Measurements from ENCODE around the gene ADAMTS6.

Gene ADAMTS6

DNA sequence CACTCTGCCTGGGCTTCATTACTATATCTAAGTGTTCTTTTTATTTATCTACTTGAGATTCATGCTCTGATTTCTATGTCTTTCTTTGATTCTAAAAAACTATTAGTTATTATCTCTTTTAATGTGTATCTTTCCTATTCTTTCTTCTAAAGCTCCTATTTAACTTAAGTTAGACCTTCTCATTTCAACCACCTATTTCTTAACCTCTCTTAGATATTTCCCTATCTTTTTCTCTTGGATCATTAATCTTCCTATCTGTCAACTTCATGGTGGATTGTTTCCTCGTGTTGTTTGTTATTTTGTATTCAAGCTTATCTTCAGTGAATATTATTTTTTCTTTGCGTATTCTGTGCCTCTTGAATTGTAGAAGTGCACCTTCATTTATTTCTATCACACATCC lies 202.1 kb downstream of the ADAMTS6 start:
- no peak for DNase-seq (ENCODE audit: low spot score)

- no peak for DNase-seq (ENCODE audit: low spot score)
Measured at GRCh38 chr5:65276178-65276890, 205.4 kb downstream of the ADAMTS6 start.

DNA sequence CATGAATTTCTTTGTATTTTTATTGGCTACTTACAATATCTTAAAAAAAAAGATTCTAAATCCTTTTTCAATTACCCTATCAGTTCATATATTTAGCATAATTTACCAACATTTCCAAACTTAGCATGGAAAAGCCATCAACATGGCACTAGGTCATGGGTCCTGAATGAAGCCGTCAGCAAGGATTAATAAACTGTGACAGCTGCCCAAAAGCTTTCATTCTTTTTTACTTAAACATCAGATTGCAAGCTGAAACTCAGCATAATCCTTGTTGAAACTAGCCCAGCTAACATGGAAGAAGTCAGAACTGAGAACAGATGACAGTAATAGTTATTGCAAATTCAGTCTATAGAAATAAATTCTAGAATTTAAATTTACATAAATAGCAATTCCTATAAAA lies 209.8 kb downstream of the ADAMTS6 start:
- no peak for DNase-seq (ENCODE audit: low spot score)

DNA sequence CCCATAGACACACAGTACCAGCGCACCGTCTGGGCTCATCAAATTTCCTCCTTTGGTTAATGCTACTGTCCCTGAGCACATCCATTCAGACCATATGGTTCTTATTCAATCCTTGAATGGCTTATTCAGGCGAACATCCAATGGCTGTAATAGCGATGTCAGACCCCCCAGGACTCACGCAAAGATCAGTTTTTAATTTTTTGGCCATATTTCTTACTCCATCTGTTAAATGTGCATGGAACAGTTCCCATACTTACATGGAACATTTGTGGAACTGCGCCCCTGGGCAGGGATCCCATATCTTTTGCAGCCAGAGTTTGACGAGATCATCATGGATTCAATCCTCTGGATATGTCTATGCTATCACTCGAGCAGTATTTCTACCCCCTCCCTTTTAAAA lies 213.2 kb downstream of the ADAMTS6 start:
- no peak for DNase-seq (ENCODE audit: low spot score)

DNA sequence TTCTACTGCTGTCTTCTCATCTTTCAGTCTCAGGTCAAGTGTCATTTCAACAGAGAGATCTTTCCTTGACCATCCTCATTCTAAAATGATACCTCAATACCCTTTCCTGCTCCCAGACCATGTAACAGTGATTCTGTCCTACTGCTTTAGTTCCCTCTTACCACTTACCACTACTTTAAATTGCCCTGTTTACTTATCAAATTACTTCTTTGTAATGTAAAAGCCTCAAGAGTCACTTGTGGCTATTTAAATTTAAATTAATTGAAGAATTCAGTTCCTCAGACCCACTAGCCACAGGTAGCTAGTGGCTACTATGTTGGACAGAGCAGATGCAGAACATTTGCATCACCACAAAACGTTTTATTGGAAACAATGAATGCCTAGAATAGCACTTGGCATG lies 217.3 kb downstream of the ADAMTS6 start:
- DNase-seq (ENCODE audit: low spot score), result no peak

DNA sequence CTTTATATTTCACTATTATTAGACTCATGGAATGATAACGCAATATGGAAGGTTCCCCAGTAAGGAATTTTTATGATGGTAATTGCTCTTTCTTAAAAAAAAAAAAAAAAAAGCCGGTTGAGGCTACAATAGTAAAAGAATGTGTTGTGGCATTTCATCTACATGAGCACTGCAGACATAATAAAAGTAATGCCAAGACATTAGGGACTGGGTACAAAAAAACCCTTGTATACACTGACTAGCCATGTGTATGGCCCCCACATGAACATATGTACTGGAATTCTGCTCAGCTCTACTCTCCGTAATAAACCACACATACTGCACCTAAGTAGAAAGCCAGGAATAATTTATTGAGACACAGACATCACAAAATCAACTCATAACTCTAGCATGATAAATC lies 218.4 kb downstream of the ADAMTS6 start:
- DNase-seq (ENCODE audit: low spot score), result no peak

- DNase-seq (ENCODE audit: low spot score), result no peak
Measured at GRCh38 chr5:65262649-65263059, 219.1 kb downstream of the ADAMTS6 start.

DNA sequence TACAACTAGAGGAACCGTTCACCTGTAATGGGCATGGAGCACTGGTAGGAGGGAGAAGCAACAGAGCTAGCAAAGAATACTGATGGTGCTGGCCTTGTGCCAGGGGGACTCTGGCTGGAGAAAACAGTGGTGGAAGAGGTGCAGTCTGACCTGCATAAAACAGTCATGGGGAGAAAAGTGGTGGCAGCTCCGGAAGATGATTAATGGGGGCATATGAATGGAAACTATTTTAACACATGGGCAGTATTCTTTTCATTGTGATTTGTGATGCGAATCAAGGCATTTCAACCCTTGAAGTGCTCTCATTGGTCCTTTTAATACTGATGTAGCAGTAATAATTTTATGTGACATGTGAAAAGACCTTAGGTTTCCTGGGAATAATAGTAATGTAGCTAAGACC lies 219.6 kb downstream of the ADAMTS6 start:
- DNase-seq (ENCODE audit: low spot score), result no peak

- DNase-seq (ENCODE audit: low spot score), result no peak
Measured at GRCh38 chr5:65261499-65261898, 220.2 kb downstream of the ADAMTS6 start.

- no peak for DNase-seq (ENCODE audit: low spot score)
Measured at GRCh38 chr5:65255294-65255693, 226.4 kb downstream of the ADAMTS6 start.

DNA sequence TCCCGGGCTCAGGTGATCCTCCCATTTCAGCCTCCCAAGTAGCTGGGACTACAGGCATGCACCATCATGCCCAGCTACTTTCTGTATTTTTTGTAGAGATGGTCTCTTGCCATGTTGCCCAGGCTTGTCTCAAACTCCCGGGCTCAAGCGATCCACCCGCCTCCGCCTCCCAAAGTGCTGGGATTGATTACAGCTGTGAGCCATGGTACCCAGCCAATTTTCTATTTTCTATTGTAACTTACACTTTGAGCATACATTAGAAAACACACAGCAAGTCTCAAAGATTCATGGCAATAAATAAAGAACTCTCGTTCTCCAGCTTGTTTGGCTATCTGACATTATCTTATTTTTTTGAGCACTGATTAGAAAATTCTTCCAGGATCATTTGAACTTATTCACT lies 228.7 kb downstream of the ADAMTS6 start:
- no peak for DNase-seq (ENCODE audit: low spot score)

- no peak for DNase-seq (ENCODE audit: low spot score)
Measured at GRCh38 chr5:65248896-65249295, 232.8 kb downstream of the ADAMTS6 start.

DNA sequence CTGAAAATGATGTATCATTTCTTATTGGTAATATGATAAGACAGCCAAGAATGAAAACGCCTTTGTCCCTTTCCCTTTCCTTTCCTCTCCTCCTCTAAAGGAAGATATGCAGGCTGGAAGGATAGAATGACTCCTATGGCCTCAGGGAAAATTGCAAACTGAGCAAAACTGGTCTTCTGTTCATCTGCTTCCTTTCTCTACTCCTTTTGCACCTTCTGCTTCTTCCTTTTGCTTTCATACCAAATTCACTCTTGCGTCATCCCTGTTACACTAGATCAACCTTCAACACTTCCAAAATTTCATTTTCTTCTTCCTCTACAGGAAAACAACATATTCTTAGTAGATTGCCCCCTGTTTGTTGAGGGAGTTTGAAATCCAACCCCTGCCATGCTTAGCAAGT lies 234.1 kb downstream of the ADAMTS6 start:
- DNase-seq (ENCODE audit: low spot score), result no peak

GRCh38 chr5:65246741-65247140 lies 235.0 kb downstream of the ADAMTS6 start:
- no peak for DNase-seq (ENCODE audit: low spot score)

DNA sequence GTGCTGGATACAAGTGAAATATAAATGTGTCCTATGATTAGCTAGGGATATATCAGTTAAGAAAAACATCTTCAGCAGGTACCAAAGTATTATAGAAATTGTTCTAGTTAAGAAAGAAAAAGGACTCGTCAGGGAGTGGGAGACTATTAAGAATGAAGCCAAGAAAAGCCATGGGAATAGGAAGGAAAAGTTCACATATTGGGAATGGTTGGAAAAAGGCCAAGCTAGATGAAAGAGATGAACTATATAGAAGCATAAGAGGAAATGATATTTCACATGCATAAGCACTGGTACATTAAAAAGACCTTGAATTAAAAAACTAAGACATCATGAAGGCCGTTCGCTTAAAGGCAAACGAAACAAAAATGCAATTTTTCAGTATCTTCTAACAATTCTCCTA lies 237.7 kb downstream of the ADAMTS6 start:
- no peak for DNase-seq (ENCODE audit: low spot score)

DNA sequence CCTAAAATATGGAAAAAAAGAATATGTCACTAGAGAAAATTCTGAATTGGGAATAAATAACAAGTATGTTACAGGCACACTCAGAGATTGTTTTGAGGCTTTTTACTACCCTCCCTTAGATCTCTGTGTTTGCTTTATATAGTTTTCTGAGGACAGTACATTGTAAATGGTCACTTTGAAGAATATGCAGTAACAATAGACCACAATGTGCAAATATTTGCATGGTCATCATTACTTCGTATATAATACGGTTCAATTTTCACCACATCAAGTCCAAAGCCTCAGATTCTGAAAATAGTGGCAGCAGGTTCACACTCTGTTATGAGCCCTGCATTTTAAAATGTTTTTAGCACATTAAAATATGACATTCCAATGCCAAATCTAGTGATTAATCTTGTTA lies 238.6 kb downstream of the ADAMTS6 start:
- no peak for DNase-seq (ENCODE audit: low spot score)

DNA sequence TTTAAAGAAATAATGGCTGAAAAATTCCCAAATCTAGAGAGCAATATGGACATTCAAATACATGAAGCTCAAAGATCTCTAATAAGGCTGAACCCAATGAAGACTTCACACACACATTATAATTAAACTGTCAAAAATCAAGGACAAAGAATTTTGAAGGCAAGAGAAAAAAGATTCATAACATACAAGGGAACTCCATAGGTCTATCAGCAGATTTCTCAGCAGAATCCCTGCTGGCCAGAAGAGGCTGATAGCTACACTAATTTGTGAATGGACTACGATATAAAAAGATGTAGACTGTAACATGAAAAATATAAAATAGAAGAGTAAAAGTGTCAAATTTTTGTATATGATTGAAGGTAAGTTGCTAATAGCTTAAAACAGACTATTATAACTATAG lies 251.9 kb downstream of the ADAMTS6 start:
- DNase-seq (ENCODE audit: low spot score), result no peak

DNA sequence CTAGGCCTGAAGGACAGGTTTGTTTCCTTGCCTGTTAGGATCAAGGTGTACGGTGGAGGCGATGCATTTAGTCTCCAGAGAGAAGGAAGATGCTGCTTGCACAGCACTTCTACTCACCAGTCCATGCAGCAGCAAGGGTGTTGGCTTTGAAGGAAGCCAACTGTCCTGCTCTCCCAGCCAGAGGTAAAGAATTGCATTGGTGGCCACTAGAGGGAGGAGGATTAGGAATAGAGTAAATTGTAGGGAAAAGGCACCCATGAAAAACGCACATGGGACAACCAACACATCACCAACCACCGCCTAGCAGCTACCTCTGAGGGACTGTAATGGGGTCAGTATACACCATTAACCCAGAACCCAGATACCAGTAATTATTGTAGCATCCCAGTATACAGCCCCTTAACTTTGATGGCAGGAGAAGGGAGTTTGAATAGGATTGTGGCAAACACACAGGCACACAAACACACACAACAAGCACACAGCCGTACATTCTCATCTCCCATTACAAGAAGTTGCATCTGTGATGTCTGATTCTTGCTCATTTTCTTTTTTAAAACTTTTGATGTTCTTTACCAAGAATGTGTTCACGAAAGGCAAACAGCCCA lies 267.7 kb downstream of the ADAMTS6 start:
- no peak for DNase-seq (ENCODE audit: low spot score)

- DNase-seq (ENCODE audit: low spot score), result no peak
Measured at GRCh38 chr5:65209341-65209740, 272.4 kb downstream of the ADAMTS6 start.

DNA sequence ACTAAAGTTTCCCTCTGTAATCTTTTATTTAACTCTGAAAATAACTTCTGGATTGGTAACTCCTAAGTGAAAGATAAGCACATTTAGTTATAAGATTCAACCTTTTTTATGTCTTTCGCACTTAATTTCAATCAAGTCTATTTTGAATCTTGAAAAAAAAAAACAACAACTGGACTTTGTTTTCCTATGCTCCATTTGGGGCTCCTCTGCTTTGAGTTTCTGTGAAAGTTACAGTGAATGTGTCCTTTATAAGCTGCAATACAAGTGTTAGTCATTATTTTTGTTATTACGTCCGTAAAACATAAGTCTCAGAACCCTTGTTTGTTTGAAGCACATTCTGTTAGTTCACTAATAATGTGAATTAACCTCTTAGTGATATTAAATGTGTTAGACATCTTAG lies 276.8 kb downstream of the ADAMTS6 start:
- no peak for DNase-seq (ENCODE audit: low spot score)

GRCh38 chr5:65203746-65204145 lies 278.0 kb downstream of the ADAMTS6 start:
- DNase-seq (ENCODE audit: low spot score), result no peak

DNA sequence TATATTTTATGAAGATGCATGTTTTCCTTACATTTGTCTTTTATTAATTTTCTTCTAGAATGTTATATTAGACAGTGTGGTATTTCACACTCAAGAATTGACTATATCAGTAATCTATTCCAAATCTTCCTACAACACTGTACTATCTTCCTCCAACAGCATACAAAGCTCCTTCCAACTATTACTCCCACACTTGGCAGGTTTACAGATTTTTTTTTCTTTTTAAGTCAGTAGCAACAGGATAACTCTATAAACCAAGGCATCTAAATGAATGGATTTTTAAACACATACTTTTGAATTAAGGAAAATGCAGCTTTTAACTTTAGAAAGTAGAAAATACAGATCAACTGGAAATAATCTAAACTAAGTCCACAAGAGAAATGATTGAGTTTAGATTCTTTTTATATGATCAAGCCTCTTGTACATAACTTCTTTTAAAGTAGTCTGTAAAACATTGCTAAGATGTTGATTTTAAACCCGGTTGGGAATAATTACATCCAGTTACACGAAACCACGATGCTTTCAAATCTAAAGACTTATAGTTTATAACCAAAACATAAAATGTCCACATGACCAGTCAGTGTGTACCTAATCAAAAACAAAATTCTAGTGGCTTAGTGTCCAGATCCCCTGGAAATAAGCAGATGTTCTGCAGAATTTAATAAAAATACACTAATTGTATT lies 281.6 kb downstream of the ADAMTS6 start:
- DNase-seq (ENCODE audit: low spot score), result no peak

- DNase-seq (ENCODE audit: low spot score), result no peak
Measured at GRCh38 chr5:65198456-65199120, 283.1 kb downstream of the ADAMTS6 start.
